Skeletal muscle satellite cell (primary cell): ENCODE measurements around the gene TNFRSF19.

Experiments
- H3K27me3 ChIP-seq: 2 replicates; pipeline ENCODE4 v1.7.0; 2013; ENCODE audit warnings: low read length; ENCODE audit not compliant: control insufficient read depth, insufficient read depth
- H3K36me3 ChIP-seq: 2 replicates; pipeline ENCODE4 v1.7.0; 2013; ENCODE audit warnings: mild to moderate bottlenecking, control low read depth, low read length; ENCODE audit not compliant: insufficient read depth
- H3K4me1 ChIP-seq: 2 replicates; pipeline ENCODE4 v1.7.0; 2013; ENCODE audit warnings: low read length; ENCODE audit not compliant: control insufficient read depth, insufficient read depth
- H3K4me2 ChIP-seq: 2 replicates; pipeline ENCODE4 v1.7.0; 2013; ENCODE audit warnings: mild to moderate bottlenecking, low read length
- H3K4me3 ChIP-seq: 2 replicates; pipeline ENCODE4 v1.7.0; 2013; ENCODE audit warnings: low read length
- H3K9ac ChIP-seq: 2 replicates; pipeline ENCODE4 v1.7.0; 2013; ENCODE audit warnings: mild to moderate bottlenecking, low read depth, low read length, moderate library complexity
- H3K9me3 ChIP-seq: replicated peaks from 2 replicates; pipeline ENCODE4 v1.7.0; 2013; ENCODE audit warnings: mild to moderate bottlenecking, control low read depth, low read length

The TNFRSF19 gene

GRCh38 chr13:23609874-23610576 is 39.8 kb downstream of the TNFRSF19 start:
- peak overlapping the region; percentile 24 for H3K4me3 ChIP-seq
- H3K27me3 ChIP-seq, result no peaks in the 10 kb centered on the region
- H3K9ac ChIP-seq, result peak overlapping the region; percentile 53
- H3K4me2 ChIP-seq, result peak overlapping the region; percentile 72
- H3K4me1 ChIP-seq, result peaks cover 29% of the 10 kb centered on the region
- H3K36me3 ChIP-seq, result no peaks in the 10 kb centered on the region
- no peaks in the 10 kb centered on the region for H3K9me3 ChIP-seq

DNA sequence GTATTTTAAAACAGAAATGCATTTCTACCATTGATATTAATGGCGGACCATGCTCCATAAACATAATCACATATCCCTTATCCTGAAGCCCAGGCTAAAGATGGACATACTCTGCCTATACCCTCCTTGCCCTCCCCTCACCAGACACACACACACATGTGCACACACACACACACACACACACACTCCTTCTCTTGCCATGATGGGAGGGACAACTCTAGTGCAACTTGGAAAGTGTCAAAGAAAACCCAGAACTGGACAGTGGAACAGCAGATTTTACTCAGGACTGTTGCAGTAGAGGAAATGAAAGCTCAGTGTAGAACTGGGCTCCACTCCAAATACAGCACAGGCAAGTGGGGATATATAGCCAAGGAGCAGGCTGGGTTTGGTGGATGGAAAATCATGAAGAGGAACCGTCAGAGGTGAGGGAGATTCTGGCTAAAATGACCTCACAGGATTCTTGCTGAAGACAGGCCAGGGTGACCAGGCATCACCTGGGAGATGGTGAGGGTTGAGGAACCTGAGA is 40.8 kb downstream of the TNFRSF19 start:
- H3K36me3 ChIP-seq, result no peaks in the 10 kb centered on the region
- H3K4me1 ChIP-seq, result peaks cover 29% of the 10 kb centered on the region
- no peaks in the 10 kb centered on the region for H3K27me3 ChIP-seq
- no peak overlapping the region for H3K9ac ChIP-seq
- H3K9me3 ChIP-seq, result no peaks in the 10 kb centered on the region
- H3K4me3 ChIP-seq, result no peak overlapping the region
- peak overlapping the region; percentile 29 for H3K4me2 ChIP-seq

DNA sequence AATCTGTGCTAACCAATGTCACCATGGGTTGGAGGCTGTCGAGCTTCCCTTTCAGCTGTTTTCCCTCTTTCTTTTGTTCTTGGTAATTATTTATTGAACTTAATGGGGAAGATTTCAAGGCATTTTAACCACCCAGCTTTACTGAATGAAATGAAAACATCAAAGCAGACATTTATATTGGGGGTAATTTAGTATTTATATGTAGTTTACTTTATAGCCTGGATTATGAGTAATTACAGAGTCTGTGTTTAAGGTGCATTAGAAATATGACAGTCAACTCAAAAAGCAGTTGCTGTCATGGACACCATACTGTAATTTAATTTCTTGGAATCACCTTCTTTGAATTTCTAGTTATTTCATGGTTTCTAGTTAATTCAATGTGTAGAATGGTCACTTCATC is 42.0 kb downstream of the TNFRSF19 start:
- Histone ChIP-seq H3K36me3 (no peaks in the 10 kb centered on the region), H3K4me2 (no peak overlapping the region), H3K4me3 (no peak overlapping the region), H3K9ac (no peak overlapping the region), H3K27me3 (no peaks in the 10 kb centered on the region), H3K9me3 (no peaks in the 10 kb centered on the region), H3K4me1 (peaks cover 33% of the 10 kb centered on the region)

GRCh38 chr13:23612731-23613130 is 42.5 kb downstream of the TNFRSF19 start:
- Histone ChIP-seq H3K36me3 (no peaks in the 10 kb centered on the region), H3K9me3 (no peaks in the 10 kb centered on the region), H3K27me3 (no peaks in the 10 kb centered on the region), H3K9ac (no peak overlapping the region), H3K4me2 (no peak overlapping the region), H3K4me3 (no peak overlapping the region), H3K4me1 (peaks cover 38% of the 10 kb centered on the region)

DNA sequence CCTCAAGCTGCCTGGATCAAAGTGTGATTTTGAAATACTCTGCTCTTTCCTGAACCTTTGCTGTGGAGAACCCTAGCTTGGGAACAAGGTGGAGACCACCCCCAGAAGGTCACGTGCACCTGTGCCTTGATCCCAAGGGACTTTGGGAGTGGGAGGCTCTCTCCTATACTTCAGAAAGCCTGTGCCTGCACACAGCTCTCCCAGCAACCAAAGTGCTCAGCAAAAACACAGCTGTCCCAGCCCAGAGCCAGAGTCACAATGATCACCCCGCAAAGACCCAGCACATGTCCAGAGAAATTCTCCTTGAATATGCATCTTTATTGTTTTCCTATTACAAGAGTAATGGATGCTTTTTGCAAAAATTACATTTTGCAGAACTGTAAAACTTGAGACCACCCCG is 43.4 kb downstream of the TNFRSF19 start:
- Histone ChIP-seq H3K4me1 (peaks cover 46% of the 10 kb centered on the region), H3K36me3 (no peaks in the 10 kb centered on the region)

DNA sequence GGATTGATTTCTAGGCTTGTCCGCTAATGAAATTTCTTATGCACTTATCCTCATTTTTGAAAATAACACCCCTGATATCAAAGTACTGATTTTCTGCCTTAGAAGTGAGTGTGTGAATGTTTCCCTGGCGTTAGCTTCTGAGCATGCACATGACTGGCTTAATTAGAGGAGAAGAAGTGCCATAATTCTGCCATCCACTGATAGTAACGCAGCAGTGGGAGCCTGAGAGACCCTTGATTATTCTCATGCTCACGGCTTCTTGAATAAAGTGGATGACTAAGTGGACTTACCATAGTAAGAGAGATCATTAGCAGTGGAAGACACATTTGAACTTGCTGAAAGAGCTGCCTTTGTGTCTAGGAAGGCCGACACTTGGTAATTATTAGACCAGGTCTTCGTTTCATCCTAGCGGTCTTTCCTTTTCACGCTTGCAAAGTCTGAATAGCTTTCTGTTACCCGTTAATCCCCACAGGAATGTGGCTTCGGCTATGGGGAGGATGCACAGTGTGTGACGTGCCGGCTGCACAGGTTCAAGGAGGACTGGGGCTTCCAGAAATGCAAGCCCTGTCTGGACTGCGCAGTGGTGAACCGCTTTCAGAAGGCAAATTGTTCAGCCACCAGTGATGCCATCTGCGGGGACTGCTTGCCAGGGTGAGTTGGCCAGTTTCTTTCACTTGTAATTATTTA is 45.3 kb downstream of the TNFRSF19 start:
- no peaks in the 10 kb centered on the region for H3K9me3 ChIP-seq
- H3K27me3 ChIP-seq, result no peaks in the 10 kb centered on the region
- no peak overlapping the region for H3K4me2 ChIP-seq
- H3K4me3 ChIP-seq, result no peak overlapping the region
- no peaks in the 10 kb centered on the region for H3K36me3 ChIP-seq
- peaks cover 38% of the 10 kb centered on the region for H3K4me1 ChIP-seq
- no peak overlapping the region for H3K9ac ChIP-seq

More for the DNA sequence above, 43.4 kb downstream of the TNFRSF19 start:
- Histone ChIP-seq H3K4me3 (no peak overlapping the region), H3K4me2 (no peak overlapping the region), H3K9me3 (no peaks in the 10 kb centered on the region), H3K9ac (no peak overlapping the region), H3K27me3 (no peaks in the 10 kb centered on the region)

DNA sequence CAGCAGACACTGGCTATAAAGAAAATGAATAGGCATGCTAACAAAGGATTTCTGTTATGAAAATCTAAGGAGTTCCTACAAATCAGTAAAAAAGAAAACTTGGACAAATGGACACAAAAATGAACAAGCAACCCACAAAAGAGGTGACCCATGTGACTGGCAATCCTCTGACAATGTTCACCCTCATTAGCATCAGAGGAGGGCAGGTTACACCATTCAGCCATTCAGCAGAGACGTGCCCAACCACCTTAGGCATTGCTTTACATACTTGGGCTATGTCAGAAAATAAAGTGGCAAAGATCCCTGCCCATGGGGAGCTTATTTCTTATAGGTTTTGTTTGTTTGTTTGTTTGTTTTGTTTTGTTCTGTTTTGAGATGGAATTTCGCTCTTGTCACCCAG is 46.0 kb downstream of the TNFRSF19 start:
- Histone ChIP-seq H3K4me1 (peaks cover 38% of the 10 kb centered on the region), H3K4me3 (no peak overlapping the region), H3K9ac (no peak overlapping the region), H3K36me3 (no peaks in the 10 kb centered on the region), H3K4me2 (no peak overlapping the region), H3K27me3 (no peaks in the 10 kb centered on the region), H3K9me3 (no peaks in the 10 kb centered on the region)

DNA sequence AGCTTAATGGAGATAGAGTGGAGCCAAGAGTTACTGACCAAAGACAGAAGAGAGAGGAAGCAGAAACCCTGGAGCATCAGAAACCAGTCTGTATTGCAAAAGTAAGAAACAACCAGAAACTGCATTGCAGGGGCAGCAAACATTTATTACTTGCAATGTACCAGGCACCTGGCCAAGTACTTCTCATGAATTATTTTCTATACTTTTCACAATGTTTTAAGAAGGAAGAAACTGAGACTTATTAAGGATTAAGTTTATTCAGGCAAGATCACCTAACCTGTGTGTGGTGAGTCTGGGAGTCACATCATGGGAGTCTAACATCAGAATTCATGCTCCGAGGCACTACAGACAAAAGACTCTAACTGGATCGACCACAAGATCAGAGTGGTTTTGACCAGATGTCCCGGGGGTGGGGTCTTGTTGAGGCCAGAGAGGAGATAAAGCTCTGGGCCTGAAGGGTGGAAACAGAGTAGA is 47.4 kb downstream of the TNFRSF19 start:
- no peak overlapping the region for H3K4me3 ChIP-seq
- no peaks in the 10 kb centered on the region for H3K27me3 ChIP-seq
- H3K9me3 ChIP-seq, result no peaks in the 10 kb centered on the region
- peaks cover 40% of the 10 kb centered on the region for H3K4me1 ChIP-seq
- no peaks in the 10 kb centered on the region for H3K36me3 ChIP-seq
- peak overlapping the region; percentile 38 for H3K9ac ChIP-seq
- H3K4me2 ChIP-seq, result peak overlapping the region; percentile 4

DNA sequence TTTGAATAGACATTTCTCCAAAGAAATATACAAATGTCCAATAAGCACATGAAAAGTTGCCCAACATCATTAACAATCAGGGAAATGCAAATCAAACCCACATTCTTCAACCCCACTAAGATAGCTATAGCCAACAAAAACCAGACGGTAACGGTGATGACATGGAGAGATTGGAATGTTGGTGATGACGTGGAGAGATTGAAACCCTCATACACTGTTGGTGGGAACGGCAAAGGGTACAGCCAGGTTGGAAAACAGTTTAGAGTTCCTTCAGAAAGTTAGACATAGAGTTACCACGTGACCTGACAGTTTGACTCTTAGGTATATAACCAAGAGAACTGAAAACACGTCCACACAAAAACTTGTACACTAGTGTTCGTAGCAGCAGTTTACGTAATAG is 48.1 kb downstream of the TNFRSF19 start:
- no peaks in the 10 kb centered on the region for H3K36me3 ChIP-seq

GRCh38 chr13:23619068-23619855 is 49.0 kb downstream of the TNFRSF19 start:
- H3K9ac ChIP-seq, result peak overlapping the region; percentile 42
- H3K27me3 ChIP-seq, result no peaks in the 10 kb centered on the region
- H3K36me3 ChIP-seq, result no peaks in the 10 kb centered on the region
- peaks cover 40% of the 10 kb centered on the region for H3K4me1 ChIP-seq
- peaks cover 3% of the 10 kb centered on the region for H3K9me3 ChIP-seq
- H3K4me3 ChIP-seq, result no peak overlapping the region
- H3K4me2 ChIP-seq, result no peak overlapping the region

More for the DNA sequence above, 48.1 kb downstream of the TNFRSF19 start:
- Histone ChIP-seq H3K4me2 (peak overlapping the region; percentile 16), H3K9me3 (peaks cover 1% of the 10 kb centered on the region), H3K9ac (peak overlapping the region; percentile 42), H3K4me3 (no peak overlapping the region), H3K27me3 (no peaks in the 10 kb centered on the region), H3K4me1 (peaks cover 40% of the 10 kb centered on the region)

DNA sequence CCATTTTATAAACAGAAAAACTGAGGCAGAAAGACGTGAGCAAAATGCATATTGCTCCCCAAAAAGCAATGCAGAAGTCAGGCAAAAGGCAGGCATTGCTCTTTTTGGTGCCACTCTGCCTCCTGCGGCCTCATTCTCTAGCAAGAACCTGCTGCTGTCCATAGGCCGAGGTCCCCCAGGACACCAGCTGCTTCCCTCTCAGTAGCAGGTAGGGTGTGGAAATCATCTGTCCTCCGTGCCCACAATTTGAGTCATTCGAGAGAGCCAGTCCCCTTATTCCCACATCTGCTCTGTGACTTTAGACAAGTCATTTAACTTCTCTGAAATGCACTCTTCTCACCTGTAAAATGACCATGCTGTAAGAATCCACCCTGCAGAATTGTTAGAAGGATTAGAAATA is 50.0 kb downstream of the TNFRSF19 start:
- H3K9ac ChIP-seq, result no peak overlapping the region
- peaks cover 3% of the 10 kb centered on the region for H3K9me3 ChIP-seq
- H3K36me3 ChIP-seq, result no peaks in the 10 kb centered on the region
- no peak overlapping the region for H3K4me2 ChIP-seq
- no peak overlapping the region for H3K4me3 ChIP-seq
- H3K4me1 ChIP-seq, result peaks cover 40% of the 10 kb centered on the region
- no peaks in the 10 kb centered on the region for H3K27me3 ChIP-seq
